Measurements from ENCODE around the gene RNU6-9.

DNA sequence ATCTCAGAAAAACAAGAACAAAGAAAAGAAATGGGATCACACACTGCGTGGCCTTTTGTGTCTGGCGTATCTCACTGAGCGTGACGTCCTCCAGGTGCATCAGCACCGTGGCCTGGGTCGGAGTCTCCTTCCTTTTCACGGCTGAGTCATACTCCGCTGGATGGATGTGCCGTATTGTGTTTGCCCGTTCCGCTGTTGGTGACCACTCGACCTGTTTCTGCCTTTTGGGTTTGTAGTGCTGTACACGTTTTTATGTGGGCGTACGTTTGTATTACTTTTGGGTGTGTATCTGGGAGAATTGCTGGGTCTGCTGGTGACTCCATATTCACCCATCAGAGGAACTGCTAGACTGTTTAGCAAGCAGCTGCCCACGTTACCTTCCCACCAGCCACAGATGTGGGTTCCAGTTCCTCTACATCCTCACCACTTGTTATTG lies 44.0 kb downstream of the RNU6-9 start:
- TF ChIP-seq, protein P1, sequence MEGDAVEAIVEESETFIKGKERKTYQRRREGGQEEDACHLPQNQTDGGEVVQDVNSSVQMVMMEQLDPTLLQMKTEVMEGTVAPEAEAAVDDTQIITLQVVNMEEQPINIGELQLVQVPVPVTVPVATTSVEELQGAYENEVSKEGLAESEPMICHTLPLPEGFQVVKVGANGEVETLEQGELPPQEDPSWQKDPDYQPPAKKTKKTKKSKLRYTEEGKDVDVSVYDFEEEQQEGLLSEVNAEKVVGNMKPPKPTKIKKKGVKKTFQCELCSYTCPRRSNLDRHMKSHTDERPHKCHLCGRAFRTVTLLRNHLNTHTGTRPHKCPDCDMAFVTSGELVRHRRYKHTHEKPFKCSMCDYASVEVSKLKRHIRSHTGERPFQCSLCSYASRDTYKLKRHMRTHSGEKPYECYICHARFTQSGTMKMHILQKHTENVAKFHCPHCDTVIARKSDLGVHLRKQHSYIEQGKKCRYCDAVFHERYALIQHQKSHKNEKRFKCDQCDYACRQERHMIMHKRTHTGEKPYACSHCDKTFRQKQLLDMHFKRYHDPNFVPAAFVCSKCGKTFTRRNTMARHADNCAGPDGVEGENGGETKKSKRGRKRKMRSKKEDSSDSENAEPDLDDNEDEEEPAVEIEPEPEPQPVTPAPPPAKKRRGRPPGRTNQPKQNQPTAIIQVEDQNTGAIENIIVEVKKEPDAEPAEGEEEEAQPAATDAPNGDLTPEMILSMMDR (IDR thresholded peaks at IDR 0.05; ENCODE audit: low read depth, low read length): no peak
- no peak for TF ChIP-seq EZH2phosphoT487 (IDR thresholded peaks at IDR 0.05; ENCODE audit: low read depth)

Data from OCI-LY3 (cell line).